Colonic mucosa (tissue), 4 donors: Measurements from ENCODE around the gene PPP1R1C. TPM values are rescaled to one million over a fixed set of nuclear protein-coding genes. Genes with fewer than 3 reads are reported as not detected.

Experiments
- DNase-seq: peaks from one replicate; pipeline ENCODE4 v3.0.0-alpha.2; 2020
- H3K27ac ChIP-seq: fragments of 200-600 bp; one replicate; pipeline ENCODE4 v1.8.0; 2021
- H3K27me3 ChIP-seq: fragments of 200-600 bp; one replicate; pipeline ENCODE4 v1.8.0; 2021
- H3K36me3 ChIP-seq: fragments of 200-600 bp; one replicate; pipeline ENCODE4 v1.8.0; 2021
- H3K4me1 ChIP-seq: fragments of 200-600 bp; one replicate; pipeline ENCODE4 v1.8.0; 2021; ENCODE audit warnings: mild to moderate bottlenecking
- H3K4me3 ChIP-seq: fragments of 200-600 bp; one replicate; pipeline ENCODE4 v1.8.0; 2021
- H3K9ac ChIP-seq, 2 donors: one replicate each; pipeline ENCODE4 v1.7.0; 2013; ENCODE audit warnings: control low read depth in 2 of 2, low read depth in 2 of 2, low read length in 2 of 2
- H3K9me3 ChIP-seq: fragments of 200-600 bp; one replicate; pipeline ENCODE4 v1.8.0; 2021
- CTCF ChIP-seq: fragments of 200-600 bp; IDR thresholded peaks from one replicate; pipeline ENCODE4 v1.8.0; 2022; ENCODE audit warnings: antibody characterized with exemption, mild to moderate bottlenecking
- intact Hi-C: fragments of 100-400 bp; cut with DNase I; formaldehyde crosslinking; loops from one replicate; pipeline ENCODE4 v1.14.1; 2022
- total RNA-seq, 2 donors: library from RNA; stranded (reverse); fragmentation: NEBNext Ultra II Directional in 1 of 2; extraction: Animal tissue kit (Norgen Biotek cat#: 25700) in 1 of 2; gene quantifications; one replicate each; pipeline ENCODE4 v1.2.1, GENCODE V29; 2021
- donor health status: healthy.
- donor health status: DM: no; HTN: no; CAD: no.
- donor health status: DM: no; HTN: no; CAD: no.

PPP1R1C gene
- total RNA-seq, 2 donors from 2014 or later = not detected

- DNase-seq = no peak
- Histone ChIP-seq H3K9me3 (no peaks in the 10 kb centered on the region), H3K4me3 (no peak overlapping the region), H3K4me1 (no peaks in the 10 kb centered on the region), H3K9ac (no peak overlapping the region), H3K27me3 (no peaks in the 10 kb centered on the region), H3K36me3 (no peaks in the 10 kb centered on the region), H3K27ac (no peak overlapping the region)
- intact Hi-C loops = no loop called here
- no peak for TF ChIP-seq CTCF
Measured at GRCh38 chr2:181973171-181973783, 12.4 kb upstream of the PPP1R1C start.

GRCh38 chr2:181977661-181978350, 7.8 kb upstream of the PPP1R1C start:
- Histone ChIP-seq H3K27ac (no peak overlapping the region), H3K9ac (no peak overlapping the region), H3K4me3 (no peak overlapping the region), H3K27me3 (no peaks in the 10 kb centered on the region), H3K4me1 (no peaks in the 10 kb centered on the region), H3K36me3 (no peaks in the 10 kb centered on the region), H3K9me3 (no peaks in the 10 kb centered on the region)
- intact Hi-C loops = no loop called here
- no peak for TF ChIP-seq CTCF
- DNase-seq = no peak

GRCh38 chr2:181978351-181979150, 7.1 kb upstream of the PPP1R1C start:
- intact Hi-C loops = no loop called here
- Histone ChIP-seq H3K27ac (no peak overlapping the region), H3K4me3 (no peak overlapping the region)

GRCh38 chr2:181984060-181984459, 1.6 kb upstream of the PPP1R1C start:
- Histone ChIP-seq H3K9ac (no peak overlapping the region), H3K4me1 (no peaks in the 10 kb centered on the region), H3K27ac (no peak overlapping the region), H3K36me3 (no peaks in the 10 kb centered on the region), H3K27me3 (no peaks in the 10 kb centered on the region), H3K4me3 (no peak overlapping the region), H3K9me3 (no peaks in the 10 kb centered on the region)
- intact Hi-C loops = no loop called here
- no peak for DNase-seq
- TF ChIP-seq CTCF = no peak

More at GRCh38 chr2:181978351-181979150, 7.1 kb upstream of the PPP1R1C start:
- Histone ChIP-seq H3K4me1 (no peaks in the 10 kb centered on the region), H3K9ac (no peak overlapping the region), H3K27me3 (no peaks in the 10 kb centered on the region), H3K9me3 (no peaks in the 10 kb centered on the region), H3K36me3 (no peaks in the 10 kb centered on the region)
- no peak for DNase-seq
- TF ChIP-seq CTCF = no peak

- no peaks in the 10 kb centered on the region for H3K9me3 ChIP-seq
- no peaks in the 10 kb centered on the region for H3K4me1 ChIP-seq
- H3K9ac ChIP-seq = no peak overlapping the region
- H3K27me3 ChIP-seq = no peaks in the 10 kb centered on the region
- H3K27ac ChIP-seq = no peak overlapping the region
- H3K36me3 ChIP-seq = no peaks in the 10 kb centered on the region
- intact Hi-C loops = no loop called here
- H3K4me3 ChIP-seq = no peak overlapping the region
- TF ChIP-seq CTCF = no peak
- no peak for DNase-seq
Measured at GRCh38 chr2:181984814-181985631, 630 bp upstream of the PPP1R1C start.
